H1 (cell line): Measurements from ENCODE around the gene ZNF860. TPM values are rescaled to one million over a fixed set of nuclear protein-coding genes. Genes with fewer than 3 reads are reported as not detected.

ENCODE experiments used
- CTCF ChIA-PET: fragments of 300-600 bp; sonication (Branson Sonifier 250); formaldehyde crosslinking; loops from one replicate; lab custom pipeline; 2021; ENCODE audit not compliant: partially characterized antibody; lab: Charles Lee
- POLR2A ChIA-PET: fragments of 300-600 bp; sonication (Branson Sonifier 250); formaldehyde crosslinking; loops from one replicate; lab custom pipeline; 2021; ENCODE audit warnings: inconsistent platforms; ENCODE audit not compliant: partially characterized antibody; lab: Charles Lee
- DNase-seq, 2 experiments: peaks; one replicate each; pipeline versions ENCODE4 v3.0.0 to v3.0.0-alpha.2; 2010 to 2022; ENCODE audit warnings: low spot score in 2 of 2, low read depth in 1 of 2, mixed read lengths in 1 of 2
- FAIRE-seq: peaks from 2 replicates; lab custom pipeline; 2011; peaks lifted over from hg19 to GRCh38; lab: Jason Lieb, UNC
- H2AFZ ChIP-seq: 2 replicates; pipeline ENCODE4 v1.8.1; 2012; ENCODE audit warnings: low read length, inconsistent platforms
- H2AK5ac ChIP-seq: 2 replicates; pipeline ENCODE4 v1.6.1; 2013; ENCODE audit warnings: low read depth, low read length
- H2BK120ac ChIP-seq: replicated peaks from 2 replicates; pipeline ENCODE3; 2013; ENCODE audit warnings: low read depth, low read length, inconsistent platforms
- H2BK12ac ChIP-seq: 2 replicates; pipeline ENCODE4 v1.6.1; 2013; ENCODE audit warnings: low read depth, low read length
- H2BK15ac ChIP-seq: 2 replicates; pipeline ENCODE4 v1.6.1; 2013; ENCODE audit warnings: low read length
- H2BK20ac ChIP-seq: 2 replicates; pipeline ENCODE4 v1.6.1; 2013; ENCODE audit warnings: low read length
- H2BK5ac ChIP-seq: 2 replicates; pipeline ENCODE4 v1.6.1; 2013; ENCODE audit warnings: low read depth, low read length
- H3K14ac ChIP-seq: 2 replicates; pipeline ENCODE4 v1.6.1; 2013; ENCODE audit warnings: inconsistent platforms; ENCODE audit not compliant: insufficient read length
- H3K18ac ChIP-seq: 2 replicates; pipeline ENCODE4 v1.6.1; 2013; ENCODE audit warnings: low read length; ENCODE audit errors: extremely low read depth
- H3K23ac ChIP-seq: 2 replicates; pipeline ENCODE4 v1.6.1; 2013; ENCODE audit warnings: inconsistent platforms; ENCODE audit not compliant: insufficient read length
- H3K23me2 ChIP-seq: 2 replicates; pipeline ENCODE4 v1.6.1; 2013; ENCODE audit warnings: low read depth, low read length
- H3K27ac ChIP-seq: 2 replicates; pipeline ENCODE4 v1.6.1; 2011; ENCODE audit warnings: low read depth, low read length, inconsistent platforms
- H3K27me3 ChIP-seq, 4 experiments: replicated peaks in 1 of 4; 1 replicate in 1 of 4; 2 replicates in 3 of 4; pipeline versions ENCODE4 v1.6.1 to v1.8.1; 2011 to 2013; ENCODE audit warnings: low read length in 3 of 4, mild to moderate bottlenecking in 3 of 4, inconsistent platforms in 2 of 4, mixed read lengths in 2 of 4, moderate library complexity in 1 of 4; ENCODE audit not compliant: control insufficient read depth in 3 of 4, insufficient read depth in 3 of 4; ENCODE audit errors: extremely low read depth in 1 of 4
- H3K36me3 ChIP-seq, 4 experiments: 2 replicates each; pipeline versions ENCODE4 v1.6.1 to v1.8.1; 2011 to 2013; ENCODE audit warnings: mild to moderate bottlenecking in 4 of 4, low read length in 3 of 4, moderate library complexity in 2 of 4, control low read depth in 1 of 4, inconsistent platforms in 1 of 4; ENCODE audit not compliant: insufficient read depth in 4 of 4, control insufficient read depth in 2 of 4
- H3K4ac ChIP-seq: replicated peaks from 2 replicates; pipeline ENCODE3; 2013; ENCODE audit warnings: low read length, low read depth, mixed read lengths, inconsistent platforms; ENCODE audit not compliant: insufficient read length
- H3K4me1 ChIP-seq, 4 experiments: replicated peaks in 1 of 4; 1 replicate in 1 of 4; 2 replicates in 3 of 4; pipeline versions ENCODE4 v1.6.1 to v1.8.1; 2011 to 2013; ENCODE audit warnings: low read length in 3 of 4, inconsistent platforms in 2 of 4, mixed read lengths in 1 of 4; ENCODE audit not compliant: insufficient read depth in 4 of 4, control insufficient read depth in 3 of 4
- H3K4me2 ChIP-seq, 2 experiments: 2 replicates each; pipeline versions ENCODE4 v1.6.1 to v1.8.1; 2011 to 2013; ENCODE audit warnings: low read depth in 2 of 2, low read length in 2 of 2, control low read depth in 1 of 2, inconsistent platforms in 1 of 2, mild to moderate bottlenecking in 1 of 2; ENCODE audit not compliant: insufficient read depth in 1 of 2
- H3K4me3 ChIP-seq, 4 experiments: fragments of 200-600, 300-600 bp in 1 of 4; sonication (generic), shearing (Covaris generic), sonication (Bioruptor Twin) in 1 of 4; 2 replicates each; pipeline versions ENCODE4 v1.5.1 to v1.8.1; 2011 to 2016; ENCODE audit warnings: low read length in 4 of 4, low read depth in 3 of 4, control low read depth in 2 of 4, inconsistent platforms in 2 of 4, mild to moderate bottlenecking in 2 of 4, mixed read lengths in 1 of 4, moderate library complexity in 1 of 4; ENCODE audit not compliant: insufficient read depth in 2 of 4; ENCODE audit errors: extremely low read depth in 1 of 4
- H3K56ac ChIP-seq: replicated peaks from 2 replicates; pipeline ENCODE3; 2013; ENCODE audit warnings: low read depth, mild to moderate bottlenecking, mixed read lengths, low read length, inconsistent platforms; ENCODE audit not compliant: insufficient read length
- H3K79me1 ChIP-seq: 2 replicates; pipeline ENCODE4 v1.6.1; 2013; ENCODE audit warnings: low read depth, low read length, control low read depth
- H3K79me2 ChIP-seq, 2 experiments: 2 replicates each; pipeline versions ENCODE4 v1.6.1 to v1.8.1; 2012 to 2013; ENCODE audit warnings: low read length in 2 of 2, mild to moderate bottlenecking in 2 of 2, inconsistent platforms in 1 of 2; ENCODE audit not compliant: insufficient read depth in 2 of 2, control insufficient read depth in 1 of 2
- H3K9ac ChIP-seq, 4 experiments: replicated peaks in 1 of 4; 1 replicate in 1 of 4; 2 replicates in 3 of 4; pipeline versions ENCODE4 v1.6.1 to v1.8.1; 2011 to 2013; ENCODE audit warnings: low read depth in 3 of 4, low read length in 3 of 4, control low read depth in 2 of 4, mild to moderate bottlenecking in 2 of 4, moderate library complexity in 2 of 4, inconsistent platforms in 1 of 4; ENCODE audit errors: extremely low read depth in 1 of 4
- H3K9me3 ChIP-seq, 2 experiments: 2 replicates each; pipeline versions ENCODE4 v1.6.1 to v1.8.1; 2012 to 2013; ENCODE audit warnings: mild to moderate bottlenecking in 2 of 2, moderate library complexity in 2 of 2, control low read depth in 1 of 2, inconsistent platforms in 1 of 2, low read depth in 1 of 2, low read length in 1 of 2, mixed read lengths in 1 of 2; ENCODE audit not compliant: insufficient read depth in 2 of 2
- H4K20me1 ChIP-seq, 2 experiments: replicated peaks in 1 of 2; 2 replicates each; pipeline versions ENCODE3 to v1.8.1; 2011 to 2013; ENCODE audit warnings: inconsistent platforms in 2 of 2, low read length in 2 of 2, mild to moderate bottlenecking in 1 of 2; ENCODE audit not compliant: insufficient read depth in 2 of 2, control insufficient read depth in 1 of 2
- H4K5ac ChIP-seq: 2 replicates; pipeline ENCODE4 v1.6.1; 2013; ENCODE audit warnings: low read length, low read depth, mixed read lengths, inconsistent platforms; ENCODE audit not compliant: insufficient read length
- H4K8ac ChIP-seq: 2 replicates; pipeline ENCODE4 v1.8.0; 2013; ENCODE audit warnings: mild to moderate bottlenecking, moderate library complexity, low read length, inconsistent platforms; ENCODE audit not compliant: insufficient read depth; ENCODE audit errors: extremely low read depth
- H4K91ac ChIP-seq: replicated peaks from 2 replicates; pipeline ENCODE3; 2013; ENCODE audit warnings: low read length, mixed read lengths, inconsistent platforms; ENCODE audit not compliant: insufficient read length
- BACH1 ChIP-seq: IDR thresholded peaks from 2 replicates; pipeline ENCODE4 v1.6.1; 2012; ENCODE audit warnings: low read length, improper control_type of control experiment
- CTCF ChIP-seq, 3 experiments: IDR thresholded peaks; 1 replicate in 2 of 3; 2 replicates in 1 of 3; pipeline versions ENCODE4 v1.5.1 to v1.6.1; 2011; ENCODE audit warnings: low read length in 3 of 3, mild to moderate bottlenecking in 3 of 3, inconsistent platforms in 2 of 3, low read depth in 1 of 3, moderate library complexity in 1 of 3; ENCODE audit not compliant: insufficient read depth in 1 of 3; ENCODE audit errors: control extremely low read depth in 1 of 3
- POLR2AphosphoS5 ChIP-seq: IDR thresholded peaks from 2 replicates; pipeline ENCODE4 v1.6.1; 2011; ENCODE audit warnings: low read depth, low read length
- RAD21 ChIP-seq, 2 experiments: IDR thresholded peaks in 1 of 2; conservative IDR thresholded peaks in 1 of 2; 2 replicates each; pipeline ENCODE4 v1.6.1; 2011; ENCODE audit warnings: low read depth in 2 of 2, low read length in 2 of 2, improper control_type of control experiment in 1 of 2, inconsistent platforms in 1 of 2, mild to moderate bottlenecking in 1 of 2, moderate library complexity in 1 of 2
- RBBP5 ChIP-seq: IDR thresholded peaks from 2 replicates; pipeline ENCODE4 v1.7.1; 2012; ENCODE audit warnings: low read depth, mild to moderate bottlenecking, inconsistent platforms, low read length, moderate library complexity, borderline replicate concordance
- WGBS, 2 experiments: shearing (Covaris generic) in 1 of 2; methylation state at CpG; one replicate each; pipeline versions ENCODE4 v1.1.6 to v1.1.7; 2013 to 2015; ENCODE audit warnings: low lambda C conversion rate in 2 of 2, mixed read lengths in 2 of 2, inconsistent platforms in 1 of 2, low coverage in 1 of 2, missing lambda C conversion rate in 1 of 2; ENCODE audit not compliant: insufficient replicate concordance in 2 of 2, insufficient coverage in 1 of 2, insufficient read length in 1 of 2; ENCODE audit errors: extremely low coverage in 1 of 2, missing lambda C conversion rate in 1 of 2; 5-methylcytosine and 5-hydroxymethylcytosine counted together
- polyA plus RNA-seq, 7 experiments: library from polyadenylated mRNA; depleted of rRNA in 3 of 7; stranded (reverse) in 5 of 7; unstranded in 2 of 7; fragments of >200 nt in 5 of 7; fragments of 200-250 nt in 2 of 7; gene quantifications; 1 replicate in 5 of 7; 2 replicates in 1 of 7; 4 replicates in 1 of 7; pipeline versions ENCODE4 v1.2.1 to v1.2.3, GENCODE V29; 2011 to 2013; ENCODE audit warnings: missing spikeins in 2 of 7, mixed read lengths in 2 of 7
- total RNA-seq: library from RNA; stranded (reverse); fragmentation: NEBNext Ultra II Directional; extraction: Animal tissue kit (Norgen Biotek cat#: 25700); gene quantifications from 2 replicates; pipeline ENCODE4 v1.2.1, GENCODE V29; 2021

The ZNF860 gene
- total and polyA plus RNA-seq, 2 of the 8 experiments (the other 6 are each of a cell fraction or from before 2014, with no cell fraction given), result 3.2 to 8.6 TPM

GRCh38 chr3:32018757-32019564 is 37.4 kb downstream of the ZNF860 start:
- H3K56ac ChIP-seq, result no peak overlapping the region
- H3K4ac ChIP-seq, result no peak overlapping the region
- H3K4me3 ChIP-seq, result no peak overlapping the region
- CTCF ChIA-PET, result interaction anchor here (0.6 to 4.6 kb wide), 55 partner anchors 9 to 673 kb away, joined by 3 to 33 read pairs (median 5); no protein-coding TSS in a partner anchor
- H3K27me3 ChIP-seq, result no peaks in the 10 kb centered on the region
- no peak overlapping the region for H2AK5ac ChIP-seq
- POLR2A ChIA-PET, result no interaction called here
- H2BK120ac ChIP-seq, result no peak overlapping the region
- H2BK12ac ChIP-seq, result no peak overlapping the region
- WGBS, 2 experiments, result 57% methylated on average over 5 of the region's 5 CpGs; no CpG with 5 or more reads in 1 of the 2 experiments
- peak; percentile 93 for FAIRE-seq
- no peak overlapping the region for H2BK5ac ChIP-seq
- H4K8ac ChIP-seq, result no peak overlapping the region
- no peak overlapping the region for H3K18ac ChIP-seq
- no peaks in the 10 kb centered on the region for H3K9me3 ChIP-seq
- H4K5ac ChIP-seq, result no peak overlapping the region
- no peak overlapping the region for H2BK15ac ChIP-seq
- H3K36me3 ChIP-seq, result no peaks in the 10 kb centered on the region
- no peak overlapping the region for H3K27ac ChIP-seq
- no peak overlapping the region for H2BK20ac ChIP-seq
- H3K4me2 ChIP-seq, result no peak overlapping the region
- H3K23ac ChIP-seq, result no peak overlapping the region
- no peak for DNase-seq
- H4K20me1 ChIP-seq, result no peaks in the 10 kb centered on the region
- H3K79me1 ChIP-seq, result no peaks in the 10 kb centered on the region
- TF ChIP-seq POLR2AphosphoS5 (no peak), CTCF (IDR thresholded peaks at IDR 0.05; ENCODE audit: control extremely low read depth in 1 of 3, insufficient read depth in 1 of 3, low read depth in 1 of 3, low read length in 3 of 3) (peak in 2 of 3 experiments; percentile 49 to 61; a peak in 2 of 4 replicates), RBBP5 (no peak), BACH1 (no peak), RAD21 (IDR thresholded peaks at IDR 0.05 in 1 of 2, conservative IDR thresholded peaks at IDR 0.05 in 1 of 2; ENCODE audit: low read depth in 2 of 2, low read length in 2 of 2) (peak; percentile 75 to 80)
- no peak overlapping the region for H4K91ac ChIP-seq
- H3K23me2 ChIP-seq, result no peaks in the 10 kb centered on the region
- H3K14ac ChIP-seq, result no peak overlapping the region
- H2AFZ ChIP-seq, result no peak overlapping the region
- H3K9ac ChIP-seq, result no peak overlapping the region
- no peaks in the 10 kb centered on the region for H3K4me1 ChIP-seq
- H3K79me2 ChIP-seq, result no peaks in the 10 kb centered on the region
